ENCODE data around the gene ZNF3. TPM values are rescaled to one million over a fixed set of nuclear protein-coding genes. Genes with fewer than 3 reads are reported as not detected.

Gene ZNF3
- polyA plus RNA-seq, 1 experiment, result 37.0 TPM

- ChIA-PET CTCF (no interaction called here), POLR2A (interaction anchor here (5.2 kb wide), 1 partner anchor 10 kb away, joined by 67 read pairs; the partner anchor contains the start of genes AP4M1 and MCM7)
- peak overlapping the region; percentile 21 for H3K27ac ChIP-seq (ENCODE audit: low read depth, low read length)
- no peak overlapping the region for H3K4me3 ChIP-seq (ENCODE audit: low read depth, low read length)
- DNase-seq (ENCODE audit: low read depth, low spot score), result no peak
- TF ChIP-seq CTCF (IDR thresholded peaks at IDR 0.05; ENCODE audit: low read depth, low read length), result peak; percentile 24; the same call in 1 of the 2 replicates
- no peaks in the 10 kb centered on the region; the same call in 1 of the 2 replicates for H3K9me3 ChIP-seq (ENCODE audit: control insufficient read depth, insufficient read depth, low read length)
- no peaks in the 10 kb centered on the region for H3K27me3 ChIP-seq (ENCODE audit: control insufficient read depth, insufficient read depth, low read length)
Observed at GRCh38 chr7:100091411-100092181, 10.1 kb upstream of the ZNF3 start.

GRCh38 chr7:100090527-100091410 lies 9.2 kb upstream of the ZNF3 start:
- ChIA-PET CTCF (interaction anchor here (1.5 kb wide), 1 partner anchor 100 kb away, joined by 5 read pairs; no protein-coding TSS in a partner anchor), POLR2A (interaction anchor here (0.8 to 5.2 kb wide), 2 partner anchors 11 to 99 kb away, joined by 3 to 67 read pairs; partner anchors contain the start of genes AP4M1 and MCM7)
- Histone ChIP-seq H3K4me3 (ENCODE audit: low read depth, low read length) (no peak overlapping the region; the same call in 1 of the 2 replicates), H3K27ac (ENCODE audit: low read depth, low read length) (peak overlapping the region; percentile 52), H3K27me3 (ENCODE audit: control insufficient read depth, insufficient read depth, low read length) (no peaks in the 10 kb centered on the region), H3K9me3 (ENCODE audit: control insufficient read depth, insufficient read depth, low read length) (no peaks in the 10 kb centered on the region; the same call in 1 of the 2 replicates)
- TF ChIP-seq CTCF (IDR thresholded peaks at IDR 0.05; ENCODE audit: low read depth, low read length), result no peak
- no peak for DNase-seq (ENCODE audit: low read depth, low spot score)

GRCh38 chr7:100089458-100090196 lies 8.1 kb upstream of the ZNF3 start:
- Histone ChIP-seq H3K4me3 (ENCODE audit: low read depth, low read length) (peak overlapping the region; percentile 91), H3K27ac (ENCODE audit: low read depth, low read length) (peak overlapping the region; percentile 85), H3K9me3 (ENCODE audit: control insufficient read depth, insufficient read depth, low read length) (no peaks in the 10 kb centered on the region; the same call in 1 of the 2 replicates), H3K27me3 (ENCODE audit: control insufficient read depth, insufficient read depth, low read length) (no peaks in the 10 kb centered on the region)
- DNase-seq (ENCODE audit: low read depth, low spot score), result no peak
- POLR2A ChIA-PET, result interaction anchor here (0.7 to 5.2 kb wide), 3 partner anchors 12 to 97 kb away, joined by 3 to 67 read pairs (median 3); partner anchors contain the start of genes AP4M1 and MCM7
- no peak for TF ChIP-seq CTCF (IDR thresholded peaks at IDR 0.05; ENCODE audit: low read depth, low read length)
- CTCF ChIA-PET, result interaction anchor here (0.6 to 1.5 kb wide), 3 partner anchors 9 to 1018 kb away, joined by 3 to 5 read pairs (median 3); no protein-coding TSS in a partner anchor

- TF ChIP-seq CTCF (IDR thresholded peaks at IDR 0.05; ENCODE audit: low read depth, low read length), result no peak
- Histone ChIP-seq H3K9me3 (ENCODE audit: control insufficient read depth, insufficient read depth, low read length) (no peaks in the 10 kb centered on the region; the same call in 1 of the 2 replicates), H3K27me3 (ENCODE audit: control insufficient read depth, insufficient read depth, low read length) (no peaks in the 10 kb centered on the region), H3K27ac (ENCODE audit: low read depth, low read length) (peak within 1 kb of the TSS; percentile 97), H3K4me3 (ENCODE audit: low read depth, low read length) (peak within 1 kb of the TSS; percentile 91)
- ChIA-PET POLR2A (interaction anchor here (0.6 to 5.2 kb wide), 2 partner anchors 13 to 63 kb away, joined by 4 to 67 read pairs; partner anchors contain the start of genes AP4M1 and MCM7), CTCF (no interaction called here)
- no peak for DNase-seq (ENCODE audit: low read depth, low spot score)
Observed at GRCh38 chr7:100088621-100089457, 7.3 kb upstream of the ZNF3 start, which contains the start of gene COPS6. Gene COPS6 (plus strand): TSS chr7:100088969. CDS start chr7:100088991, 22 bp downstream.

All from AG04450 (cell line).